Stomach smooth muscle (tissue), 2 donors: ENCODE results near the gene ADAMTS15.

ENCODE experiments used
- H3K27ac ChIP-seq: one replicate; pipeline ENCODE4 v1.7.0; 2013; ENCODE audit warnings: mild to moderate bottlenecking, low read length, inconsistent platforms
- H3K27me3 ChIP-seq, 2 donors: one replicate each; pipeline ENCODE4 v1.7.0; 2013; ENCODE audit warnings: low read length in 2 of 2; ENCODE audit not compliant: insufficient read depth in 2 of 2, control insufficient read depth in 1 of 2
- H3K36me3 ChIP-seq, 2 donors: one replicate each; pipeline ENCODE4 v1.7.0; 2013; ENCODE audit warnings: low read length in 2 of 2; ENCODE audit not compliant: control insufficient read depth in 2 of 2, insufficient read depth in 2 of 2
- H3K4me1 ChIP-seq: one replicate; pipeline ENCODE4 v1.7.0; 2013; ENCODE audit warnings: low read length; ENCODE audit not compliant: control insufficient read depth, insufficient read depth
- H3K4me3 ChIP-seq, 2 donors: one replicate each; pipeline ENCODE4 v1.7.0; 2013; ENCODE audit warnings: low read length in 2 of 2
- H3K9ac ChIP-seq, 2 donors: one replicate each; pipeline ENCODE4 v1.7.0; 2013; ENCODE audit warnings: low read length in 2 of 2, mild to moderate bottlenecking in 1 of 2
- H3K9me3 ChIP-seq, 2 donors: one replicate each; pipeline ENCODE4 v1.7.0; 2013; ENCODE audit warnings: low read length in 2 of 2; ENCODE audit not compliant: control insufficient read depth in 2 of 2
- donor health status: healthy.
- donor health status: Pancreatic carcinoma.

Gene ADAMTS15

DNA sequence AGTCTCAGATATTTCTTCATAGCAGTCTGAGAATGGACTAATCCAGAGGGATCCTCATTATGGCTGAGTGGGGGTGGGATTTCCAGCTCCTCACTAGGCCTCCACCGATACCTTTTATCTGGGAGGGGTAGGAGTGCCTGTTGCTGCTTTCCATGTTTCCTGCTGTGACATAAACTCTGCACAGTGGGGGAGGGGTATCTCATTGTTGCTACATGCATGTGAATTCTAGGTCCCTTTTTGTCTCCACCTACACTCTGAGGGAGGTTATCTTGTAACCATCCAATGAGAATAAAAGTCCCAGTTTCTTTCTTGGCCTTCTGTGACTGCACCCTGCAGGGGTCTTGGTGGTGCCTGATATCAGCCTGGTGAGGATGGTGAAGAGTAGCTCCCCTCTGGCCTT is 60.5 kb downstream of the ADAMTS15 start:
- Histone ChIP-seq H3K4me3 (no peak overlapping the region), H3K4me1 (peaks cover 11% of the 10 kb centered on the region), H3K27me3 (no peaks in the 10 kb centered on the region), H3K36me3 (no peaks in the 10 kb centered on the region), H3K27ac (no peak overlapping the region), H3K9ac (no peak overlapping the region), H3K9me3 (no peaks in the 10 kb centered on the region)

DNA sequence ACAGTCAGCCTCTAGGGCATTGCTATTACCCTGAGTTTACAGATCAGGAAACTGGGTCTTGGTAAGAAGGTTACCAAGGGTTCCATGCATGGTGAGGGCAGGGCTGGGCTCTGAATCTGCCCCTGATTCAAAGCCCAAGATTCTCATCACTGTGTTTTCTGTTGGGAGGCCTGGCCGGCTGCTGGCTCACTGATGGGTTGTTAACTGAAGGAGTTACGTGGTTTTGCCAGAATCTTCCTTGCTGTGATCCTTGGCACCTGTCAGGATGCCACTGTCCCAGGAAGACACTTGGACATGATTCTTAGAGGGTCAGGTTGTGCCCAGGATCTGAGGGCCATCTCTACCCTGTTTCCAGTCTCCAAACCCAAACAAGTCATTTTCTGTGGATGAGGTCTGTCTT is 61.5 kb downstream of the ADAMTS15 start:
- H3K4me1 ChIP-seq: peaks cover 15% of the 10 kb centered on the region
- H3K27ac ChIP-seq: no peak overlapping the region
- H3K9ac ChIP-seq: no peak overlapping the region
- no peak overlapping the region for H3K4me3 ChIP-seq
- H3K9me3 ChIP-seq: no peaks in the 10 kb centered on the region
- H3K27me3 ChIP-seq: no peaks in the 10 kb centered on the region
- H3K36me3 ChIP-seq: no peaks in the 10 kb centered on the region

DNA sequence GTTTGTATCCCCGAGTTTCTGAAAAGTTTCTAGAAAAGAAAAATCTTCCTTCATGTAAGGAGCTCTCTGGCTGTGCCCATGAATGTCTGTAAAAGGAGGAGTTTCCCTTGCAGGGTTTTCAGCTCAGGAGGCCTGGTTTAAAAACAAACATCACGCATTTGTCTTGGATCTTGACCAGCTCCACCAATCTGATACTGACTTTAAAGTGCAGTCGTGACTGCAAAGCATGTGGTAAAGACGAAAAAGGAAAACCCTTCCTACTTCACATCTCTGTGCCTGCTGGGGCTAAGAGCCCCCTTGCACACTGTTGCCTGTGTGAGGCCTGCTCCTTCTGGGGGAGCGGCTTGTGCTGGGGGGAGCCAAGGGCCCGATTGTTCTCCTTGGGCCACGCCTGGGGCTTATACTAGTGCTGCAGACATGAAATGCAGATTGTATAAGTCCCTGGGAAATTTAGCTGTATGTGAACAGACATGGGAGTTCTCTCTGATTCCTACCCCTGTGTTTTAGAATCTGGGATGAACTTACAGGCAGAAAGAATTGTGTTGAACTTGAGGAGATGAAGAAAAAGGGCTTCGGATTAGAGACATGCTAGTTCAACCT is 62.1 kb downstream of the ADAMTS15 start:
- no peaks in the 10 kb centered on the region for H3K36me3 ChIP-seq
- H3K27ac ChIP-seq: no peak overlapping the region
- H3K4me1 ChIP-seq: peaks cover 15% of the 10 kb centered on the region
- H3K9me3 ChIP-seq: no peaks in the 10 kb centered on the region
- peak overlapping the region in 1 of 2 donors; percentile 42 for H3K9ac ChIP-seq
- H3K4me3 ChIP-seq: no peak overlapping the region
- no peaks in the 10 kb centered on the region for H3K27me3 ChIP-seq

DNA sequence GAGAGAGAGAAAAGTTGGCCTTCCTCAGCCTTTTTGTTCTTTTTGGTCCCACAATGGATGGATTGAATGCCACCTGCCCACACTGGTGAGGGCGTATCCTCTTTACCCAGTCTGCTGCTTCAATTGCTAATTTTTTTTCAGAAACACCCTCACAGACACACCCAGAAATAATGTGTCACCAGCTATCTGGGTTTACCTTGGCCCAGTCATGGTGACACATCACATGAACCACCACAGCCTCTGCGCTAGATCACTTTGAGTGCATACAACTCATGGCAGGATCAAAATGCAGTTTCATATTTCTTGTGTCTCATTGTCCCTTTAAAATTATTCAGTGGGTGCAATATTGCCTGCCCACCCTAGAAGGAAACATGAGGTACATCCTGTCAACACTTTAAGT is 63.3 kb downstream of the ADAMTS15 start:
- Histone ChIP-seq H3K9me3 (no peaks in the 10 kb centered on the region), H3K4me1 (peaks cover 15% of the 10 kb centered on the region), H3K27me3 (no peaks in the 10 kb centered on the region), H3K36me3 (no peaks in the 10 kb centered on the region), H3K27ac (no peak overlapping the region), H3K4me3 (no peak overlapping the region), H3K9ac (no peak overlapping the region)

DNA sequence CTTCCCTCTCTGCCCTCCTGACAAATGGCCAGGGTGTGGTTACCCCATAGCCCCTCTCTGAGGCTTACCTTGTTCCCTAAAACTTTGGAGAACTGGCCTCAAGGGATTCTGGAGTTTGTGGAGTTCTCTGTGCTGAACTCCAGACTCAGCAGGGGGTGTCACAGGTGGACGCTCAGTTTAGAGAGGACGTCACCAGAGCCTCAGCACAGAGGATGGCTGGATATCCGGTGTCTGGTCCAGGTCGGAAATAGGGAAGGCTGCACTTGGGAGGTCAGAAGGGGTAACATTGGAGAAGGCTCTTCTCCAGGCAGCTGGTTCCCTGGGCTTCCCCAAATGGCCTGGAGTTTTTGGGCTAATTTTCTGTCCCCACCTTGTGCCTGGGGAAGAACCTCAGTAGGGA is 64.2 kb downstream of the ADAMTS15 start:
- Histone ChIP-seq H3K4me3 (no peak overlapping the region), H3K9me3 (no peaks in the 10 kb centered on the region), H3K36me3 (no peaks in the 10 kb centered on the region), H3K9ac (no peak overlapping the region), H3K27ac (no peak overlapping the region), H3K27me3 (no peaks in the 10 kb centered on the region), H3K4me1 (peaks cover 15% of the 10 kb centered on the region)

DNA sequence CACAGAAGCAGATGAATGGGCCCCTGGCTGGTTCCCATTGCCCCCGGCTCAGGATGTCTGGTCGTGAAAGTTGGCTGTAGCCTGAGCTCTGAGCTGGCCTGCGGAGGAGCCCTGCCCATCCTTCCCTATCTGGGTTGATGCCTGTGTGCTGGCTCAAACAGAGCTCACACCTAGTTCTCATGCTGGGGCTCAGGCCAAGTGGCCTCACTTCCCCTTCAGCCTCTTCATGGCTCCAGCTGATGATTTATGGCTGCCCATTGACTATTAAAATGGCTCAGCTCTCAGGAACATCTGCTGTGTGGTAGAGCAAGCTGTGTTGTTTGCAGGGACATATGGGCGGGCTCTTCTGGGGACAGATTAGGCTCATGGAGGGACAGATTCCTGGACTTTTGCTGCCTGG is 64.7 kb downstream of the ADAMTS15 start:
- H3K4me3 ChIP-seq: no peak overlapping the region
- H3K9me3 ChIP-seq: no peaks in the 10 kb centered on the region
- H3K27me3 ChIP-seq: no peaks in the 10 kb centered on the region
- no peak overlapping the region for H3K27ac ChIP-seq
- H3K36me3 ChIP-seq: no peaks in the 10 kb centered on the region
- H3K9ac ChIP-seq: no peak overlapping the region
- H3K4me1 ChIP-seq: peaks cover 15% of the 10 kb centered on the region

DNA sequence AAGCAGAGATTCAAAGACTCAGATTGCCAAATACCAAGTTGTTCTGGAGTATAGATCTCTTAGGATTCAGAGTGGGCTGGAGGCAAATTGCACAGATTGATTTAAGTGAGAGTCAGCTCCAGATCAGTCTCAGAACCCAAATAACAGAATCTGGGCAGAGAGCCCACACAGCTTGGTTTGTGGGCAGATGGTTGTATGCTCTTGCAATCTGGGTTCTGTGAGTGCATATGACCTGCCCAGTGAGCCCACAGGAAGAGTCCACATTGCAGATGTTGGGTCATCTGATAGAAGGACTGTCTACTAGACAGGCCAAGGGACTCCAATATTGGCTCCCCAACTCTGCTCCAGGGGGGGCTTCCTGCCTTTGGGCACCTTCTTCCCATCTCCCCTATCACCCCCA is 65.9 kb downstream of the ADAMTS15 start:
- Histone ChIP-seq H3K27me3 (no peaks in the 10 kb centered on the region), H3K9me3 (no peaks in the 10 kb centered on the region), H3K9ac (no peak overlapping the region), H3K4me3 (no peak overlapping the region), H3K36me3 (no peaks in the 10 kb centered on the region), H3K27ac (no peak overlapping the region), H3K4me1 (peaks cover 15% of the 10 kb centered on the region)

DNA sequence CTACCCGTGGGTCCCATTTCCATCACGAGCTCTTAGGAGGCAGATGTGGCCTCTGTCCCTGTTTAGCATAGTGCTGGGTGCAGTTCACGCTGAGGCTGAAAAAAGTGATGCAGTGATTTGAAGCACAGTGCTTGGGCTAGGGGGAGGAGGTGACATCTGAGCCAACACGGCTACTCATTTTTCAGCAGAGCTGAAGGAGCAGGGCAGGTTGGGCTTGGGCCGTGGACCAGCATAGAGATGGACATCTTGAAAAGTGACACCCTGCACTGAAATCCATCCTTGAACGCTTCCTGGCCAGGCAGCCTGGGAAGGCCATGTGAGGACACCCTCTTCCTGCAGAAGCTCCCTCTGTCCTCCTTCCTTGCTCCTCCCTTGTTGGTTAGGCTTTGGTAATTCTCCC is 66.4 kb downstream of the ADAMTS15 start:
- H3K4me1 ChIP-seq: peaks cover 15% of the 10 kb centered on the region
- no peak overlapping the region for H3K4me3 ChIP-seq
- H3K9ac ChIP-seq: no peak overlapping the region
- H3K9me3 ChIP-seq: no peaks in the 10 kb centered on the region
- H3K36me3 ChIP-seq: no peaks in the 10 kb centered on the region
- H3K27ac ChIP-seq: no peak overlapping the region
- H3K27me3 ChIP-seq: no peaks in the 10 kb centered on the region

DNA sequence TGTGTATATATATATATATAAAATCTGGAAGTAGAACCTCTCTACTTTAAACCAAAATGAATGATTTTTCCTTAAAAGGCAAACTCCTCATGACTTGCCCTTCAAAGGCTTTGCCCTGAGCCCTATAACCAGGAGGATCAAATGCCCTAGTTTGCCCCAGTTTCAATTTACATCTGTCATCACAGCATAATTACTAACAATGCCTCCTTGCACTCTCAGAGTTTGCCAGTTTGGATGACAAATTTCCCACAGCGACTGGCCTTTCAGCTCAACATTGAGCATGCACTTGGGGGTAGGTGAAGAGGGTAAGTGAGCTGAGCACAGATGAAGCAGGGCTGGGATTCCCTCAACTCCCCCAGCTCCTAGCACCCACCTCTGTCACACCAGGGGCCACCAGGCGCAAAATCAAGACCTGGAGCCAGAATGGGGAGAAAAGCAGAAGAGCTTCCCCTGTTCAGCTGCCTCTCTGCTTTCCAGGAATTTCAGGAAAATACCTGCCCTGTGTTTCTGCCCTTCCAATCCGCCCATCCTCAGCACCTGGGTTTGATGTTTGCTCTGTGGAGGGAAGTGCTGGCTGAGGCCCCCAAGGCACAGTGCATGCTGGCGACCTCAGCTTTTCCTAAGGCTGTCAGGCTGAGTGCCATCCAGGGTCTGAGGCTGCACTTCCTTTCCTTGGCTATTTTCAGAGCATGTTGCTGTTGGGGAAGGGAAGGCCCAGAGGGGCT is 67.5 kb downstream of the ADAMTS15 start:
- Histone ChIP-seq H3K36me3 (no peaks in the 10 kb centered on the region), H3K27me3 (no peaks in the 10 kb centered on the region), H3K9me3 (no peaks in the 10 kb centered on the region), H3K27ac (no peak overlapping the region), H3K9ac (no peak overlapping the region), H3K4me1 (peaks cover 4% of the 10 kb centered on the region), H3K4me3 (no peak overlapping the region)

DNA sequence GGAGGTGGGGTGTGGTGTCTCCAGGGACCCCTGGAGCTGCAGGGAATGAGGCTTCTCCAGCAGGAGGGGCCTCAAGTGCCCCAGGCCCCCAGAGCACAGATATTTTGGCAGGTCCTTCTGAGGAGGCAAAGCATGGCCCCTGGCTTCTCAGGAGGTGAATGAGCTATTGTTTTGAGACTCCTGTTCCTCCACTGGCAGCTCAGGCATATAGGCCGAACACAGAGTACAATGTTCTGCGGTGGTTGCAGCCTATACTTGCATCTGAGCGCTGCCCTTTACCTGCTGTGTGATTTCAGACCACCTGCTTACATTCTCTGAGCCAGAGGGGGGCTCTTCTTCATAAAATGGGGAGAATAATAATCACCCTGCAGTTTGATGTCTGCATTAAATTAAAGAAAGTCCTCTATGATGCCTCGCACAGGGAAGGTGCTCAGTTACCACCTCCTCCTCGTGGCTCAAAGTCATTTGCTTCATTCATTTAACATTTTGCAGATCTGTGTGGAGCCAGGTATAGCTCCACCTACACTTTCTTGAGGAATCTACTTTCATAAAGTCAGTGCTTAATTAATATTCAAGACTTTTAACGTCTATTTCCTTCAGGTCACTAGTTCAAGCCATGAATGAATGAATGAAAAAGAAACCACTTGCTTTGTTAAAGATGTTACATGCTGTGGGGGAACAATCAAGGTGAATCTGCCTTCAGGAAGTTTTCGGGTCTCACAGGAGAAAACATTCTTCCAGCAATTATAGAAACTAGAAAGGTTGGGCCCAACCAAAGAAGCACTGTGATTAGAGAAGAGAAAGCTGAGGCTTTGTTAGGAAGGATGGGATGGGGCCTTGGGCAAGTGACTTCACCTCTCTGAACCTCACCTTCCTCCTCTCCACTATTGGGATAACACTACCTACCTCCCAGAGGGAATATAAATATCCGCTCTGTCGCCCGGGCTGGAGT is 68.4 kb downstream of the ADAMTS15 start:
- Histone ChIP-seq H3K9ac (no peak overlapping the region), H3K36me3 (no peaks in the 10 kb centered on the region), H3K27me3 (no peaks in the 10 kb centered on the region), H3K27ac (no peak overlapping the region), H3K9me3 (no peaks in the 10 kb centered on the region), H3K4me3 (no peak overlapping the region), H3K4me1 (peaks cover 7% of the 10 kb centered on the region)
